Sigmoid colon (tissue), 7 donors: ENCODE data around the gene TSPAN5. TPM values are rescaled to one million over a fixed set of nuclear protein-coding genes. Genes with fewer than 3 reads are reported as not detected.
A peak's percentile ranks its signal among the peaks of the same experiment; 100 is the strongest.

Experiments
- DNase-seq: peaks from one replicate; pipeline ENCODE4 v3.0.0-alpha.2; 2019
- H3K27ac ChIP-seq, 4 donors: fragments of 200-600 bp; sonication (generic); one replicate each; pipeline ENCODE4 v1.5.1; 2016 to 2019; ENCODE audit warnings: mild to moderate bottlenecking in 1 of 4
- H3K27me3 ChIP-seq, 3 donors: fragments of 200-600 bp; sonication (generic); one replicate each; pipeline ENCODE4 v1.5.1; 2019; ENCODE audit warnings: mild to moderate bottlenecking in 1 of 3
- H3K36me3 ChIP-seq, 4 donors: fragments of 200-600 bp; sonication (generic); one replicate each; pipeline ENCODE4 v1.5.1; 2016 to 2019
- H3K4me1 ChIP-seq, 4 donors: fragments of 200-600 bp; sonication (generic); one replicate each; pipeline ENCODE4 v1.5.1; 2017 to 2019
- H3K4me3 ChIP-seq, 4 donors: fragments of 200-600 bp; sonication (generic); one replicate each; pipeline ENCODE4 v1.5.1; 2017 to 2019; ENCODE audit warnings: mild to moderate bottlenecking in 2 of 4, moderate library complexity in 1 of 4
- H3K9me3 ChIP-seq, 4 donors: fragments of 200-600 bp in 3 of 4; sonication (generic) in 3 of 4; one replicate each; pipeline versions ENCODE4 v1.5.1 to v1.6.1; 2013 to 2019
- CTCF ChIP-seq, 4 experiments: fragments of 450-650 bp in 3 of 4; fragments of 200-600 bp in 1 of 4; IDR thresholded peaks; one replicate each; pipeline ENCODE4 v1.5.1; 2016 to 2019; ENCODE audit warnings: antibody characterized with exemption in 4 of 4, mild to moderate bottlenecking in 3 of 4, moderate library complexity in 2 of 4
- EP300 ChIP-seq, 4 donors: sonication (generic); formaldehyde crosslinking; IDR thresholded peaks; one replicate each; pipeline ENCODE4 v1.6.1; 2017; ENCODE audit warnings: antibody characterized with exemption in 4 of 4
- POLR2A ChIP-seq, 2 donors: fragments of 450-650 bp; IDR thresholded peaks; one replicate each; pipeline ENCODE4 v1.6.1; 2016; ENCODE audit warnings: antibody characterized with exemption in 2 of 2, mild to moderate bottlenecking in 2 of 2, moderate library complexity in 2 of 2
- POLR2AphosphoS5 ChIP-seq, 4 donors: sonication (generic); formaldehyde crosslinking; IDR thresholded peaks; one replicate each; pipeline ENCODE4 v1.6.1; 2017; ENCODE audit warnings: antibody characterized with exemption in 4 of 4
- WGBS, 2 donors: extraction: QIAGEN DNeasy Blood & Tissue Kit; methylation state at CpG; one replicate each; pipeline ENCODE4 v1.1.7; 2013; 5-methylcytosine and 5-hydroxymethylcytosine counted together
- intact Hi-C: fragments of 100-400 bp; cut with DNase I; formaldehyde crosslinking; loops from one replicate; pipeline ENCODE4 v1.15.1; 2023
- polyA plus RNA-seq, 3 donors: library from polyadenylated mRNA; stranded (reverse); fragments of 200-250 nt; gene quantifications; one replicate each; pipeline ENCODE4 v1.2.3, GENCODE V29; 2013
- total RNA-seq, 4 donors: library from RNA; depleted of rRNA; stranded (reverse); fragments of >200 nt; gene quantifications; one replicate each; pipeline ENCODE4 v1.1.0, GENCODE V29; 2016
- donor health status: healthy with polysubstance abuse.
- donor health status: Bipolar disorder and iron deficiency.
- donor health status: healthy.

Gene TSPAN5
- total and polyA plus RNA-seq, 7 donors = 1.2 to 18.6 (median 11.2) TPM

- Histone ChIP-seq H3K27me3 (no peaks in the 10 kb centered on the region), H3K4me3 (no peak overlapping the region), H3K36me3 (no peaks in the 10 kb centered on the region), H3K9me3 (no peaks in the 10 kb centered on the region), H3K4me1 (peaks cover 0 to 19% (median 7%) of the 10 kb centered on the region in 4 donors), H3K27ac (no peak overlapping the region)
- WGBS, 2 donors = 47 to 78% methylated on average over 10 of the region's 10 CpGs
- TF ChIP-seq CTCF (IDR thresholded peaks at IDR 0.05) = no peak
- no peak for TF ChIP-seq POLR2AphosphoS5 (IDR thresholded peaks at IDR 0.05)
- no peak for TF ChIP-seq EP300 (IDR thresholded peaks at IDR 0.05)
- TF ChIP-seq POLR2A (IDR thresholded peaks at IDR 0.05) = no peak
- intact Hi-C loops = no loop called here
- no peak for DNase-seq
Measured at GRCh38 chr4:98663226-98664006, 5.0 kb upstream of the TSPAN5 start.

- intact Hi-C loops = no loop called here
- DNase-seq = no peak
- TF ChIP-seq POLR2A (IDR thresholded peaks at IDR 0.05) = no peak
- no peak for TF ChIP-seq POLR2AphosphoS5 (IDR thresholded peaks at IDR 0.05)
- no peak for TF ChIP-seq EP300 (IDR thresholded peaks at IDR 0.05)
- TF ChIP-seq CTCF (IDR thresholded peaks at IDR 0.05) = no peak
- Histone ChIP-seq H3K27me3 (no peaks in the 10 kb centered on the region), H3K4me1 (peaks cover 0 to 19% (median 7%) of the 10 kb centered on the region in 4 donors), H3K4me3 (no peak overlapping the region), H3K36me3 (no peaks in the 10 kb centered on the region), H3K27ac (no peak overlapping the region), H3K9me3 (no peaks in the 10 kb centered on the region)
- WGBS, 2 donors = 45 to 48% methylated on average over 7 of the region's 7 CpGs
Measured at GRCh38 chr4:98662626-98663225, 4.3 kb upstream of the TSPAN5 start.

- Histone ChIP-seq H3K27ac (no peak overlapping the region), H3K27me3 (no peaks in the 10 kb centered on the region), H3K4me3 (no peak overlapping the region), H3K9me3 (no peaks in the 10 kb centered on the region), H3K4me1 (peaks cover 0 to 24% (median 11%) of the 10 kb centered on the region in 4 donors), H3K36me3 (no peaks in the 10 kb centered on the region)
- 84 to 86% methylated on average over 4 of the region's 4 CpGs for WGBS, 2 donors
- no peak for DNase-seq
- TF ChIP-seq EP300 (IDR thresholded peaks at IDR 0.05) (no peak), CTCF (IDR thresholded peaks at IDR 0.05) (no peak), POLR2AphosphoS5 (IDR thresholded peaks at IDR 0.05) (no peak), POLR2A (IDR thresholded peaks at IDR 0.05) (no peak)
- intact Hi-C loops = no loop called here
Measured at GRCh38 chr4:98662055-98662453, 3.6 kb upstream of the TSPAN5 start.

- no peaks in the 10 kb centered on the region for H3K9me3 ChIP-seq
- H3K4me3 ChIP-seq = no peak overlapping the region
- H3K27ac ChIP-seq = peak overlapping the region in 1 of 4 donors; percentile 3
- TF ChIP-seq CTCF (IDR thresholded peaks at IDR 0.05) (no peak), POLR2A (IDR thresholded peaks at IDR 0.05) (no peak), EP300 (IDR thresholded peaks at IDR 0.05) (no peak), POLR2AphosphoS5 (IDR thresholded peaks at IDR 0.05) (no peak)
- intact Hi-C loops = no loop called here
- no peaks in the 10 kb centered on the region for H3K36me3 ChIP-seq
- 34 to 64% methylated on average over 3 of the region's 3 CpGs for WGBS, 2 donors
- H3K27me3 ChIP-seq = no peaks in the 10 kb centered on the region
- no peak for DNase-seq
- peaks cover 0 to 29% (median 17%) of the 10 kb centered on the region in 4 donors for H3K4me1 ChIP-seq
Measured at GRCh38 chr4:98661371-98662054, 3.1 kb upstream of the TSPAN5 start.
